GM12891 (cell line): ENCODE data around the gene HIP1R.

ENCODE experiments used
- POLR2A ChIP-seq: IDR thresholded peaks from 2 replicates; pipeline ENCODE4 v1.6.1; 2011; ENCODE audit warnings: low read depth, low read length, control low read depth
- SPI1 ChIP-seq: IDR thresholded peaks from 2 replicates; pipeline ENCODE4 v1.6.1; 2011; ENCODE audit warnings: low read depth, low read length, control low read depth

DNA sequence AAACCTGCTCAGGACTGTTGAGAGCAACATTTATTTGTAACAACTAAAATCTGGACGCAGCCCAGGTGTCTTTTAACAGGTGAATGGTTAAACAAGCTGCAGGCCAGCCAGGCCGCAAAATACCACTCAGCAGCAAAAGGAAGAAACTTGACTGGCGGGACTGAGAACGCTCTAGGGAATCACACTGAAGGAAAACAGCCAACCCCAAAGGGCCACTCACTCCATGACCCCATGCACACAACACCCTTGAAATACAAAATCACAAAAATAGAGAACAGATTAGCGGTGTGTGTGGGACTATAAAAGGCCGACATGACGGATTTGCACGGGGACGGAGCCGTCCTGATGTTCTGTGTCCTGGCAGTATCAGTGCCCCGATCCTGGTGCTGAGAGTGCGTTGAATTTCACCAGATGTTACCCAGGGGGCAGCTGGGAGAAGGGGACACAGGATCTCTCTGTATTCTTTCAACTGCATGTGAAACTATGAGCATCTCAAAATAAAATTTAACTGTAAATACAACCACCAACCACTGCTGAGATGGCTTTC is 37.6 kb downstream of the HIP1R start:
- TF ChIP-seq POLR2A (no peak), SPI1 (no peak)
